ENCODE results near the gene KIFC3. TPM values are rescaled to one million over a fixed set of nuclear protein-coding genes. Genes with fewer than 3 reads are reported as not detected.

KIFC3 gene
- total and polyA plus RNA-seq, 2 of the 13 experiments (the other 11 are each of a cell fraction or from before 2014, with no cell fraction given), result 42.1 to 45.3 TPM

DNA sequence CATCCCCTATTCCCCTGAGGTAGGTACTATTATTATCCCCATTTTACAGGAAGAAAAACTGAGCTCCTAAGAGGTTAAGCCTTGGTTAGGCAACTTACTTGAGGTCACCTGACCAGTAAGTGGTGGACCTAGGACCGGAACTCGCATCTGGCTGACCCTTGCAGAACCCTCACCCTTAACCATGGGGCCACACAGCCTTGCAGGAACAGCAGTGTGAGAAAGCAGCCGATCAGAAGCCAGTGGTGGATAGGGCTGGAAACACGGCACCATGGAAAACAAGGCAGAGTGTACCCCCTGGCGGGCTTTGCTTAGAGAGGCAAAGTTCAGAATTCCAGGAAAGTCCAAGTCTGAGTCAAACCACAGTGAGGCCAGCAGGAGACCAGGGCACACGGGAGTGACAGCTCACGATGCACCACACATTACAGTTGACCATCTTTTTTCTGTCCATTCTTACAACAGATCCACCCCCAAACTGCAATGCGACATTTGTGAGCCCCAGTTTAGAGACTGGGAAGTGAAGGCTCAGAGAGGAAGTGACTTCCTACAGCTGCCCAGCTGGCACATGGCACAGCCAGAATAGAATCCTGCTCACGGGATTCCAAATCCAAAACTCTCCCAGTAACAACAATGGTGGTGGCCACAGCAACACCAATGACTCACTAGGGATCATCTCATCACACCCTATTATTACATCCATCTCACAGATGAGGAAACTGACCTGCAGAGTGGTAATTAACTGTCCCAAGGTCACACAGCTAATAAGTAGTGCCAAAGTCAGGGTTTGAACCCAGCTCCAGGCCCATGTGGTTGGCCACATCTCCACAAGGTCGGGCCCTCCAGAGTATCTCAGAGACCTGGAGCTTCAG is 20.3 kb downstream of the KIFC3 start (continued):
- TF ChIP-seq, protein P1, sequence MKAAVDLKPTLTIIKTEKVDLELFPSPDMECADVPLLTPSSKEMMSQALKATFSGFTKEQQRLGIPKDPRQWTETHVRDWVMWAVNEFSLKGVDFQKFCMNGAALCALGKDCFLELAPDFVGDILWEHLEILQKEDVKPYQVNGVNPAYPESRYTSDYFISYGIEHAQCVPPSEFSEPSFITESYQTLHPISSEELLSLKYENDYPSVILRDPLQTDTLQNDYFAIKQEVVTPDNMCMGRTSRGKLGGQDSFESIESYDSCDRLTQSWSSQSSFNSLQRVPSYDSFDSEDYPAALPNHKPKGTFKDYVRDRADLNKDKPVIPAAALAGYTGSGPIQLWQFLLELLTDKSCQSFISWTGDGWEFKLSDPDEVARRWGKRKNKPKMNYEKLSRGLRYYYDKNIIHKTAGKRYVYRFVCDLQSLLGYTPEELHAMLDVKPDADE (CRISPR knock-in tag; IDR thresholded peaks at IDR 0.05), result no peak
- TF ChIP-seq ZMYM3 (CRISPR knock-in tag; IDR thresholded peaks at IDR 0.05), result peak; percentile 100
- no peak for TF ChIP-seq ZNF672 (CRISPR knock-in tag; IDR thresholded peaks at IDR 0.05)
- TF ChIP-seq, protein P2, sequence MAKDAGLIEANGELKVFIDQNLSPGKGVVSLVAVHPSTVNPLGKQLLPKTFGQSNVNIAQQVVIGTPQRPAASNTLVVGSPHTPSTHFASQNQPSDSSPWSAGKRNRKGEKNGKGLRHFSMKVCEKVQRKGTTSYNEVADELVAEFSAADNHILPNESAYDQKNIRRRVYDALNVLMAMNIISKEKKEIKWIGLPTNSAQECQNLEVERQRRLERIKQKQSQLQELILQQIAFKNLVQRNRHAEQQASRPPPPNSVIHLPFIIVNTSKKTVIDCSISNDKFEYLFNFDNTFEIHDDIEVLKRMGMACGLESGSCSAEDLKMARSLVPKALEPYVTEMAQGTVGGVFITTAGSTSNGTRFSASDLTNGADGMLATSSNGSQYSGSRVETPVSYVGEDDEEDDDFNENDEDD (CRISPR knock-in tag; IDR thresholded peaks at IDR 0.05; ENCODE audit: borderline replicate concordance), result peak; percentile 64
- TF ChIP-seq, protein P3, sequence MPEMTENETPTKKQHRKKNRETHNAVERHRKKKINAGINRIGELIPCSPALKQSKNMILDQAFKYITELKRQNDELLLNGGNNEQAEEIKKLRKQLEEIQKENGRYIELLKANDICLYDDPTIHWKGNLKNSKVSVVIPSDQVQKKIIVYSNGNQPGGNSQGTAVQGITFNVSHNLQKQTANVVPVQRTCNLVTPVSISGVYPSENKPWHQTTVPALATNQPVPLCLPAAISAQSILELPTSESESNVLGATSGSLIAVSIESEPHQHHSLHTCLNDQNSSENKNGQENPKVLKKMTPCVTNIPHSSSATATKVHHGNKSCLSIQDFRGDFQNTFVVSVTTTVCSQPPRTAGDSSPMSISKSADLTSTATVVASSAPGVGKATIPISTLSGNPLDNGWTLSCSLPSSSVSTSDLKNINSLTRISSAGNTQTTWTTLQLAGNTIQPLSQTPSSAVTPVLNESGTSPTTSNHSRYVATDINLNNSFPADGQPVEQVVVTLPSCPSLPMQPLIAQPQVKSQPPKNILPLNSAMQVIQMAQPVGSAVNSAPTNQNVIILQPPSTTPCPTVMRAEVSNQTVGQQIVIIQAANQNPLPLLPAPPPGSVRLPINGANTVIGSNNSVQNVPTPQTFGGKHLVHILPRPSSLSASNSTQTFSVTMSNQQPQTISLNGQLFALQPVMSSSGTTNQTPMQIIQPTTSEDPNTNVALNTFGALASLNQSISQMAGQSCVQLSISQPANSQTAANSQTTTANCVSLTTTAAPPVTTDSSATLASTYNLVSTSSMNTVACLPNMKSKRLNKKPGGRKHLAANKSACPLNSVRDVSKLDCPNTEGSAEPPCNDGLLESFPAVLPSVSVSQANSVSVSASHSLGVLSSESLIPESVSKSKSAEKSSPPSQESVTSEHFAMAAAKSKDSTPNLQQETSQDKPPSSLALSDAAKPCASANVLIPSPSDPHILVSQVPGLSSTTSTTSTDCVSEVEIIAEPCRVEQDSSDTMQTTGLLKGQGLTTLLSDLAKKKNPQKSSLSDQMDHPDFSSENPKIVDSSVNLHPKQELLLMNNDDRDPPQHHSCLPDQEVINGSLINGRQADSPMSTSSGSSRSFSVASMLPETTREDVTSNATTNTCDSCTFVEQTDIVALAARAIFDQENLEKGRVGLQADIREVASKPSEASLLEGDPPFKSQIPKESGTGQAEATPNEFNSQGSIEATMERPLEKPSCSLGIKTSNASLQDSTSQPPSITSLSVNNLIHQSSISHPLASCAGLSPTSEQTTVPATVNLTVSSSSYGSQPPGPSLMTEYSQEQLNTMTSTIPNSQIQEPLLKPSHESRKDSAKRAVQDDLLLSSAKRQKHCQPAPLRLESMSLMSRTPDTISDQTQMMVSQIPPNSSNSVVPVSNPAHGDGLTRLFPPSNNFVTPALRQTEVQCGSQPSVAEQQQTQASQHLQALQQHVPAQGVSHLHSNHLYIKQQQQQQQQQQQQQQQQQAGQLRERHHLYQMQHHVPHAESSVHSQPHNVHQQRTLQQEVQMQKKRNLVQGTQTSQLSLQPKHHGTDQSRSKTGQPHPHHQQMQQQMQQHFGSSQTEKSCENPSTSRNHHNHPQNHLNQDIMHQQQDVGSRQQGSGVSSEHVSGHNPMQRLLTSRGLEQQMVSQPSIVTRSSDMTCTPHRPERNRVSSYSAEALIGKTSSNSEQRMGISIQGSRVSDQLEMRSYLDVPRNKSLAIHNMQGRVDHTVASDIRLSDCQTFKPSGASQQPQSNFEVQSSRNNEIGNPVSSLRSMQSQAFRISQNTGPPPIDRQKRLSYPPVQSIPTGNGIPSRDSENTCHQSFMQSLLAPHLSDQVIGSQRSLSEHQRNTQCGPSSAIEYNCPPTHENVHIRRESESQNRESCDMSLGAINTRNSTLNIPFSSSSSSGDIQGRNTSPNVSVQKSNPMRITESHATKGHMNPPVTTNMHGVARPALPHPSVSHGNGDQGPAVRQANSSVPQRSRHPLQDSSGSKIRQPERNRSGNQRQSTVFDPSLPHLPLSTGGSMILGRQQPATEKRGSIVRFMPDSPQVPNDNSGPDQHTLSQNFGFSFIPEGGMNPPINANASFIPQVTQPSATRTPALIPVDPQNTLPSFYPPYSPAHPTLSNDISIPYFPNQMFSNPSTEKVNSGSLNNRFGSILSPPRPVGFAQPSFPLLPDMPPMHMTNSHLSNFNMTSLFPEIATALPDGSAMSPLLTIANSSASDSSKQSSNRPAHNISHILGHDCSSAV (CRISPR knock-in tag; IDR thresholded peaks at IDR 0.05; ENCODE audit: borderline replicate concordance), result 0 out of 2 replicates have a peak, but pooled peaks have one; percentile 21
- TF ChIP-seq SP4 (CRISPR knock-in tag; IDR thresholded peaks at IDR 0.05), result no peak; the same call in 1 of the 2 replicates
- TF ChIP-seq RARA (CRISPR knock-in tag; IDR thresholded peaks at IDR 0.05), result peak; percentile 86
- TF ChIP-seq ZNF75D (CRISPR knock-in tag; IDR thresholded peaks at IDR 0.05; ENCODE audit: borderline replicate concordance), result no peak
- 0 out of 2 replicates have a peak, but pooled peaks have one; percentile 21 for TF ChIP-seq ZNF143 (CRISPR knock-in tag; IDR thresholded peaks at IDR 0.05)
- TF ChIP-seq, protein P4, sequence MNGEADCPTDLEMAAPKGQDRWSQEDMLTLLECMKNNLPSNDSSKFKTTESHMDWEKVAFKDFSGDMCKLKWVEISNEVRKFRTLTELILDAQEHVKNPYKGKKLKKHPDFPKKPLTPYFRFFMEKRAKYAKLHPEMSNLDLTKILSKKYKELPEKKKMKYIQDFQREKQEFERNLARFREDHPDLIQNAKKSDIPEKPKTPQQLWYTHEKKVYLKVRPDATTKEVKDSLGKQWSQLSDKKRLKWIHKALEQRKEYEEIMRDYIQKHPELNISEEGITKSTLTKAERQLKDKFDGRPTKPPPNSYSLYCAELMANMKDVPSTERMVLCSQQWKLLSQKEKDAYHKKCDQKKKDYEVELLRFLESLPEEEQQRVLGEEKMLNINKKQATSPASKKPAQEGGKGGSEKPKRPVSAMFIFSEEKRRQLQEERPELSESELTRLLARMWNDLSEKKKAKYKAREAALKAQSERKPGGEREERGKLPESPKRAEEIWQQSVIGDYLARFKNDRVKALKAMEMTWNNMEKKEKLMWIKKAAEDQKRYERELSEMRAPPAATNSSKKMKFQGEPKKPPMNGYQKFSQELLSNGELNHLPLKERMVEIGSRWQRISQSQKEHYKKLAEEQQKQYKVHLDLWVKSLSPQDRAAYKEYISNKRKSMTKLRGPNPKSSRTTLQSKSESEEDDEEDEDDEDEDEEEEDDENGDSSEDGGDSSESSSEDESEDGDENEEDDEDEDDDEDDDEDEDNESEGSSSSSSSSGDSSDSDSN (CRISPR knock-in tag; IDR thresholded peaks at IDR 0.05), result peak; percentile 63
- TF ChIP-seq CBX1 (IDR thresholded peaks at IDR 0.05; ENCODE audit: low read depth), result peak; percentile 81
- no peak for TF ChIP-seq TCF12 (IDR thresholded peaks at IDR 0.05)
- no peak for TF ChIP-seq TCF12 (CRISPR knock-in tag; IDR thresholded peaks at IDR 0.05)
- TF ChIP-seq, protein P5, sequence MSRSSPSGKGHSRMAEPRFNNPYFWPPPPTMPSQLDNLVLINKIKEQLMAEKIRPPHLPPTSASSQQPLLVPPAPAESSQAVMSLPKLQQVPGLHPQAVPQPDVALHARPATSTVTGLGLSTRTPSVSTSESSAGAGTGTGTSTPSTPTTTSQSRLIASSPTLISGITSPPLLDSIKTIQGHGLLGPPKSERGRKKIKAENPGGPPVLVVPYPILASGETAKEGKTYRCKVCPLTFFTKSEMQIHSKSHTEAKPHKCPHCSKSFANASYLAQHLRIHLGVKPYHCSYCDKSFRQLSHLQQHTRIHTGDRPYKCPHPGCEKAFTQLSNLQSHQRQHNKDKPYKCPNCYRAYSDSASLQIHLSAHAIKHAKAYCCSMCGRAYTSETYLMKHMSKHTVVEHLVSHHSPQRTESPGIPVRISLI (CRISPR knock-in tag; IDR thresholded peaks at IDR 0.05; ENCODE audit: borderline replicate concordance), result peak; percentile 75; the same call in 1 of the 2 replicates

All from HepG2 (cell line).